Tibial artery (tissue), 4 donors: ENCODE results near the gene GALNTL6.
"Not testable (repeated sequence)": the region's sequence is repeated elsewhere in the genome, so short reads cannot be mapped to it uniquely, and the experiment has no call there.

ENCODE experiments used
- DNase-seq, 2 donors: peaks; one replicate each; pipeline ENCODE4 v3.0.0-alpha.2; 2019
- H3K27ac ChIP-seq, 2 donors: fragments of 200-600 bp; sonication (generic) in 1 of 2; 1 replicate in 1 of 2; 2 replicates in 1 of 2; pipeline ENCODE4 v1.5.1; 2018 to 2019; ENCODE audit warnings: mild to moderate bottlenecking in 1 of 2
- H3K27me3 ChIP-seq, 2 donors: fragments of 200-600 bp; sonication (generic) in 1 of 2; one replicate each; pipeline versions ENCODE4 v1.5.1 to v1.6.0; 2016 to 2019
- H3K36me3 ChIP-seq, 3 donors: fragments of 200-600 bp; sonication (generic) in 2 of 3; one replicate each; pipeline ENCODE4 v1.5.1; 2016 to 2019; ENCODE audit warnings: mild to moderate bottlenecking in 2 of 3
- H3K4me1 ChIP-seq, 4 donors: fragments of 200-600 bp; sonication (generic) in 2 of 4; 1 replicate in 3 of 4; 2 replicates in 1 of 4; pipeline ENCODE4 v1.5.1; 2016 to 2019
- H3K4me3 ChIP-seq, 2 donors: fragments of 200-600 bp; sonication (generic) in 1 of 2; 1 replicate in 1 of 2; 2 replicates in 1 of 2; pipeline ENCODE4 v1.5.1; 2018 to 2019; ENCODE audit warnings: mild to moderate bottlenecking in 2 of 2
- H3K9me3 ChIP-seq, 3 donors: fragments of 200-600 bp; sonication (generic) in 1 of 3; one replicate each; pipeline ENCODE4 v1.5.1; 2016 to 2019
- CTCF ChIP-seq, 2 experiments: fragments of 200-600 bp in 1 of 2; fragments of 450-650 bp in 1 of 2; IDR thresholded peaks; one replicate each; pipeline ENCODE4 v1.5.1; 2017 to 2019; ENCODE audit warnings: antibody characterized with exemption in 2 of 2, mild to moderate bottlenecking in 1 of 2, moderate library complexity in 1 of 2
- intact Hi-C: fragments of 100-400 bp; cut with DNase I; formaldehyde crosslinking; loops from one replicate; pipeline ENCODE4 v1.15.0; 2023; ENCODE audit warnings: low total_unique reads

GALNTL6 gene

GRCh38 chr4:172791841-172792240 lies 978.6 kb downstream of the GALNTL6 start:
- Histone ChIP-seq H3K36me3 (no peaks in the 10 kb centered on the region), H3K27me3 (no peaks in the 10 kb centered on the region), H3K4me1 (peaks cover 0 to 2% (median 0%) of the 10 kb centered on the region in 4 donors), H3K27ac (no peak overlapping the region), H3K9me3 (no peaks in the 10 kb centered on the region), H3K4me3 (no peak overlapping the region)
- no peak for TF ChIP-seq CTCF (IDR thresholded peaks at IDR 0.05)
- intact Hi-C loops = no loop called here
- no peak for DNase-seq

GRCh38 chr4:172793565-172794306 lies 980.5 kb downstream of the GALNTL6 start:
- no peaks in the 10 kb centered on the region for H3K36me3 ChIP-seq
- no peaks in the 10 kb centered on the region for H3K9me3 ChIP-seq
- intact Hi-C loops = no loop called here
- DNase-seq = no peak
- no peak overlapping the region for H3K27ac ChIP-seq
- no peaks in the 10 kb centered on the region for H3K27me3 ChIP-seq
- H3K4me3 ChIP-seq = no peak overlapping the region
- no peaks in the 10 kb centered on the region for H3K4me1 ChIP-seq
- TF ChIP-seq CTCF (IDR thresholded peaks at IDR 0.05) = no peak

GRCh38 chr4:172794307-172794703 lies 981.1 kb downstream of the GALNTL6 start:
- no peak overlapping the region for H3K27ac ChIP-seq
- DNase-seq = no peak
- H3K9me3 ChIP-seq = no peaks in the 10 kb centered on the region
- intact Hi-C loops = no loop called here
- H3K36me3 ChIP-seq = no peaks in the 10 kb centered on the region
- H3K4me1 ChIP-seq = no peaks in the 10 kb centered on the region
- no peak overlapping the region for H3K4me3 ChIP-seq
- TF ChIP-seq CTCF (IDR thresholded peaks at IDR 0.05) = no peak
- H3K27me3 ChIP-seq = no peaks in the 10 kb centered on the region

GRCh38 chr4:172797281-172797680 lies 984.1 kb downstream of the GALNTL6 start:
- DNase-seq, intact Hi-C loops, H3K4me3 ChIP-seq, H3K4me1 ChIP-seq, H3K36me3 ChIP-seq, H3K9me3 ChIP-seq, H3K27ac ChIP-seq, H3K27me3 ChIP-seq: not testable (repeated sequence)

- intact Hi-C loops = no loop called here
- Histone ChIP-seq H3K4me1 (no peaks in the 10 kb centered on the region), H3K4me3 (no peak overlapping the region), H3K9me3 (no peaks in the 10 kb centered on the region), H3K27ac (no peak overlapping the region), H3K27me3 (no peaks in the 10 kb centered on the region), H3K36me3 (no peaks in the 10 kb centered on the region)
- DNase-seq = no peak
- TF ChIP-seq CTCF (IDR thresholded peaks at IDR 0.05) = no peak
These were observed 988.8 kb downstream of the GALNTL6 start for GRCh38 chr4:172802032-172802431.

- DNase-seq = no peak
- TF ChIP-seq CTCF (IDR thresholded peaks at IDR 0.05) = no peak
- Histone ChIP-seq H3K27ac (no peak overlapping the region), H3K27me3 (no peaks in the 10 kb centered on the region), H3K9me3 (no peaks in the 10 kb centered on the region), H3K36me3 (no peaks in the 10 kb centered on the region), H3K4me3 (no peak overlapping the region), H3K4me1 (no peaks in the 10 kb centered on the region)
- intact Hi-C loops = no loop called here
These were observed 993.6 kb downstream of the GALNTL6 start for GRCh38 chr4:172806841-172807240.
